Peyer's patch (tissue), 4 donors: Measurements from ENCODE around the gene MYBPC2. TPM values are rescaled to one million over a fixed set of nuclear protein-coding genes. Genes with fewer than 3 reads are reported as not detected.
A peak's percentile ranks its signal among the peaks of the same experiment; 100 is the strongest.

Source experiments
- DNase-seq, 3 donors: peaks; one replicate each; pipeline ENCODE4 v3.0.0-alpha.2; 2017 to 2019
- H3K27ac ChIP-seq, 4 donors: fragments of 200-600 bp; sonication (generic); one replicate each; pipeline ENCODE4 v1.5.1; 2016 to 2019
- H3K27me3 ChIP-seq, 2 donors: fragments of 200-600 bp; sonication (generic); one replicate each; pipeline ENCODE4 v1.5.1; 2019
- H3K36me3 ChIP-seq, 3 donors: fragments of 200-600 bp; sonication (generic); one replicate each; pipeline ENCODE4 v1.5.1; 2016 to 2019
- H3K4me1 ChIP-seq, 4 donors: fragments of 200-600 bp; sonication (generic); one replicate each; pipeline ENCODE4 v1.5.1; 2016 to 2019
- H3K4me3 ChIP-seq, 4 donors: fragments of 200-600 bp; sonication (generic); 1 replicate in 3 of 4; 2 replicates in 1 of 4; pipeline ENCODE4 v1.5.1; 2016 to 2019; ENCODE audit warnings: mild to moderate bottlenecking in 1 of 4
- H3K9me3 ChIP-seq, 4 donors: fragments of 200-600 bp; sonication (generic); one replicate each; pipeline ENCODE4 v1.5.1; 2016 to 2019; ENCODE audit warnings: mild to moderate bottlenecking in 1 of 4
- CTCF ChIP-seq, 6 experiments: fragments of 450-650 bp in 4 of 6; fragments of 200-600 bp in 2 of 6; sonication (generic) in 1 of 6; IDR thresholded peaks; one replicate each; pipeline ENCODE4 v1.5.1; 2017 to 2019; ENCODE audit warnings: antibody characterized with exemption in 6 of 6, mild to moderate bottlenecking in 3 of 6, moderate library complexity in 1 of 6
- POLR2A ChIP-seq, 2 donors: fragments of 450-650 bp; IDR thresholded peaks; one replicate each; pipeline ENCODE4 v1.5.1; 2017; ENCODE audit warnings: antibody characterized with exemption in 2 of 2, mild to moderate bottlenecking in 2 of 2, moderate library complexity in 2 of 2
- total RNA-seq, 4 donors: library from RNA; depleted of rRNA; stranded (reverse); fragments of >200 nt; gene quantifications; one replicate each; pipeline ENCODE4 v1.1.0, GENCODE V29; 2016

Gene MYBPC2
- total RNA-seq, 4 donors from 2014 or later: not detected

- H3K27me3 ChIP-seq: no peaks in the 10 kb centered on the region
- H3K9me3 ChIP-seq: no peaks in the 10 kb centered on the region
- H3K27ac ChIP-seq: no peak overlapping the region
- H3K4me1 ChIP-seq: no peaks in the 10 kb centered on the region
- peak in 1 of 3 donors; percentile 37 for DNase-seq
- TF ChIP-seq POLR2A (IDR thresholded peaks at IDR 0.05) (no peak), CTCF (IDR thresholded peaks at IDR 0.05) (no peak)
- no peak overlapping the region for H3K4me3 ChIP-seq
- H3K36me3 ChIP-seq: no peaks in the 10 kb centered on the region
These were observed 63.7 kb downstream of the MYBPC2 start for GRCh38 chr19:50496189-50497021.

- peak in 1 of 3 donors; percentile 25 for DNase-seq
- no peaks in the 10 kb centered on the region for H3K4me1 ChIP-seq
- H3K36me3 ChIP-seq: no peaks in the 10 kb centered on the region
- H3K27ac ChIP-seq: no peak overlapping the region
- H3K27me3 ChIP-seq: no peaks in the 10 kb centered on the region
- H3K9me3 ChIP-seq: no peaks in the 10 kb centered on the region
- H3K4me3 ChIP-seq: no peak overlapping the region
- no peak for TF ChIP-seq CTCF (IDR thresholded peaks at IDR 0.05)
- TF ChIP-seq POLR2A (IDR thresholded peaks at IDR 0.05): no peak
These were observed 64.3 kb downstream of the MYBPC2 start for GRCh38 chr19:50497022-50497405.

- no peaks in the 10 kb centered on the region for H3K9me3 ChIP-seq
- no peak for DNase-seq
- TF ChIP-seq CTCF (IDR thresholded peaks at IDR 0.05) (no peak), POLR2A (IDR thresholded peaks at IDR 0.05) (no peak)
- no peaks in the 10 kb centered on the region for H3K4me1 ChIP-seq
- H3K27ac ChIP-seq: no peak overlapping the region
- no peaks in the 10 kb centered on the region for H3K27me3 ChIP-seq
- H3K4me3 ChIP-seq: no peak overlapping the region
- no peaks in the 10 kb centered on the region for H3K36me3 ChIP-seq
These were observed 65.7 kb downstream of the MYBPC2 start for GRCh38 chr19:50498219-50499056.

GRCh38 chr19:50500060-50500752 lies 67.5 kb downstream of the MYBPC2 start:
- peak in 1 of 3 donors; percentile 42 for DNase-seq

More at GRCh38 chr19:50500060-50500752, 67.5 kb downstream of the MYBPC2 start:
- no peaks in the 10 kb centered on the region for H3K4me1 ChIP-seq
- no peaks in the 10 kb centered on the region for H3K9me3 ChIP-seq
- no peak overlapping the region for H3K4me3 ChIP-seq
- no peaks in the 10 kb centered on the region for H3K27me3 ChIP-seq
- H3K27ac ChIP-seq: no peak overlapping the region
- TF ChIP-seq CTCF (IDR thresholded peaks at IDR 0.05) (peak in 1 of 6 experiments; percentile 11), POLR2A (IDR thresholded peaks at IDR 0.05) (no peak)
- H3K36me3 ChIP-seq: no peaks in the 10 kb centered on the region
